ENCODE results near the gene WRNIP1.

Gene WRNIP1

DNA sequence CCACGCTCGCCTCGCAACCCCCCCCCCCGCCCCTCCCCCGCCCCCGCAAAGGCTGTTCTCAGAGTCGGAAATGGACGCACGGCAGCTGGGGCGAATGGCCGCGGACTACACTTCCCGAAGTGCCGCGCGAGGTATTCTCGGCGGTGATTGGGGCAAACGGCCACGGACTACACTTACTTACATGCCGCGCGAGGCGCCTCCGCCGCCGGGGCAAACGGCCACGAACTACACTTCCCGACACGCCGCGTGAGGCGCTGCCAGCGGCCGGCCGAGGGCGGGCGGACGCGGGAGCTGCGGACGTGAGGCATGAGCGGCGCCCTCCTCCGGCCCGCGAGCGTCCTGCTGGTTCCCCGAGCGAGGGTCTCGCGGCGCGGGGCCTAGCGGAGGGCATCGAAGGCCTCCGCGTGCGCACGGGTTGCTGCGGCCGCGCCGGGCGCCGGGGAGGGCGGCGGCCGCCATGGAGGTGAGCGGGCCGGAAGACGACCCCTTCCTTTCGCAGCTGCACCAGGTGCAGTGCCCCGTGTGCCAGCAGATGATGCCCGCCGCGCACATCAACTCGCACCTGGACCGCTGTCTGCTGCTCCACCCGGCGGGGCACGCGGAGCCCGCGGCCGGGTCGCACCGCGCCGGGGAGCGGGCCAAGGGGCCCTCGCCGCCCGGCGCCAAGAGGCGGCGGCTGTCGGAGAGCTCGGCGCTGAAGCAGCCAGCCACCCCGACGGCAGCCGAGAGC lies at the start of gene WRNIP1:
WRNIP1 (plus strand) TSS at position 228 of the 730 bp plus-strand sequence; CDS start at position 458, 230 bp downstream.
- DNase-seq: peak; percentile 99

- peak; percentile 8 for DNase-seq
These were observed 49.5 kb upstream of the WRNIP1 start for GRCh38 chr6:2715737-2716136.

DNA sequence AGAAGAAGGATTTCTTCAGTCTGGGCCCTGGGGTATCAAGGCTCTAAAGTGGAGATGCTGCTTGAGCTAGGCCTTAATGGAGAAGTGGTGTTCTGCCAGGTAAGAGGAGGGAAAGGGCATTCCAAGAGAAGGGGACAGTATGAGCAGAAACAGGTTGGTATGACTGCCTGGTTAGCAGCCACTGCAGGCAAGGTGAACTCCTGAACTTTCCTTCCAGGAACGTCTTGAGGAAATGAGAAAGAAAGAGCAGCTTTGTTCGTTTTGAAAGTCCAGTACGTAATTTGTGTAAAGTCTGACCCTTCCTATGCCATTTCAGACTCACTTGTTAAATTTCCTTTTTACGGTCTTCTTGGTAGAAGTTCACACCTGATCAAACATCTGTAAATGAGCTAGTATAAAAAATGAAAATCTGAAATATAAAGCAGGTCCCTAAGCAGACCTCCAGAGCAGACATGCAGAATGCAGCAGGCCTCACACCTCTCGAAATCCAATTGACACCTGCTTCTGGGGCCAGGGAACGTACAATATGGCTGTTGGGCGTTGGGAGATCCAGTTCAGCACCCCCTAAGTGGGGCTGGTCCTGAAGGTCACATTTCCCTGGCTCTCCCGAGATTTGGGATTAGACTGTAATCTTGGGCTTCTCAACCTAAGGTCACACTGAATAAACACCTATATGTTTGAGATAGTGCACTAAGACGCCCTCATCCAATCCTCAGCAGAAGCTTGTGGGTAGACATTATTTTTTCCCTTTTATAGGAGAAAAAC lies 48.1 kb upstream of the WRNIP1 start:
- no peak for DNase-seq

DNA sequence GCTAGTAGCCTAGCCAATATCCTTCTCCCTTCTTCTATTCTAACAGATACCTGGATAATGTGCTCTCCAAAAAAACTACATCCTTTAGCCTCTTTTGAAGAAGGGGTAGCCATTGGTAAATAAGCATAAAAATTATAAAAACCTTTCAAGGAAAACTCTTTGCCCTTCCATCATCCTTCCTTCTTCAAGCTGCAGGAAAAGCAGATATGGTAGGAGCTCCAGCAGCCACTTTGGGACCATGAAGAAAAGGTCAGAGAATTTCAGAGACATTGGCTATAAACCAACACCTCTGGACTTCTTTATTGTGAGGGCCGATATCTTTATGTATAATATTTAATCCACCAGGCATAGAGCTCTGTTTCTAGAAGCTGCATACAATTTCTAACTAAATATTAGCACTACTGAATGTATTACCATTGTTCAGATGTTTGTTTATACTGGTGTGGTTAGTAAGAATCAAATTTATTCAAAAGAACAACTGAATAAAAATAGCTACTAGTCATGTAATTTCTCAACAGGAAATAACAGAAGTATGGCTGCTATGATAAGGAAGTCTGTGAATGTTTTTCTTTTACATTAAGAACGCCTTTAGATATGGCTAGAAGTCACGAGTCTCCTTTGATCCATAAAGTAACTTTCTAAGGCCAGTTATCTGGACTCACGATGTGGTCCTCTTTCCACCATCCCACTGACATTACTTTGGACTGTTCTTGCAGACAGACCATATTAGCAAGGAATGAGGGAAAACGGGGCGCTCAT lies 46.7 kb upstream of the WRNIP1 start:
- no peak for DNase-seq

GRCh38 chr6:2719093-2719455 lies 46.1 kb upstream of the WRNIP1 start:
- no peak for DNase-seq

DNA sequence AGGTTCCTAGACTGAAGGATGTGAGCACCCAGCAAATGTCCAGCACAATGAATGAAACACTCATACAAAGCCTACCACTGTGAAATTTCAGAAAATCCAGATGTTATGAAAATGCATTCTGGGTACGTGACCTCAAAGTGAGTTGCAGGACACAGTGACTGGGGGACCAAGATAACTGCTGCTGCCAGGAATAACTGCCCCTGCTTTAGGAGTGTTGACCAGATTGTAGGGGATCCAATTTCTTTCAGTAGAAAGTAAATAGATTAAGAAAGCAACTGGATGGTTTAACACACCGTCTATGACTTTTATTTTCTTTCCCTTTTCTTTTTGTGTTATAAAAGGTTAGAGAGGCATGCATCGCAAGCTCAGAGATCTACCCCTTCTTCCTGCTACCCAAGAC lies 44.0 kb upstream of the WRNIP1 start:
- no peak for DNase-seq

GRCh38 chr6:2725364-2725988 lies 39.7 kb upstream of the WRNIP1 start:
- DNase-seq: no peak

- DNase-seq: no peak
These were observed 39.1 kb upstream of the WRNIP1 start for GRCh38 chr6:2725999-2726567.

GRCh38 chr6:2729921-2730320 lies 35.3 kb upstream of the WRNIP1 start:
- no peak for DNase-seq

GRCh38 chr6:2730353-2731107 lies 34.7 kb upstream of the WRNIP1 start:
- DNase-seq: no peak

- no peak for DNase-seq
These were observed 33.8 kb upstream of the WRNIP1 start for GRCh38 chr6:2731281-2731909.

DNA sequence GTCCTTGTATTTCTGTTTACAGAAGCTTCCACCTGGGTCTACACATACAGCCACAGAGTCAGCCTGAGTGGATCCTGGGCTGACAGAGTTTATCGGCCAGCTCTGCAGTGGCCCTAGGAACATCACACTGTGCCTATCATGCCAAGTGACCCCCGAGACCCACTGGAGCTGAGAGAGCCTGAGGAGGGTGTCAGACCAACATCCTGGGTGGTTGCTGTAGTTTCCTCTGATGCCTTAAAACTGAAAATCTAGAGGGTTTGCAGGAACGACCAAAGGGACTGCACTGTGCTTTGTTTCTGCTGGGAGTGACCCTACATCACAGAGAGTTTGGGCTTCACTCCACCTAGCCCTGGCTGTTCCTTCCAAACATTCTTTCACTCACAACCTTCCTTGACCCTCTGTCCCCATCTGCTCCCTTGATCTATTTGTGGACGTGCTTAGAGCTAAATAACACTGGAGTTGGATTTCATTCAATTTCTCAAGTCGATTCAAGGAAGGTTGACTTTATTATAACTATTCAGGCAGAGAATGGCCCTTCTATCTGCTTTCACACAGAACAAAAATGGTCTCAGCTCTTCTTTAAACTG lies 32.6 kb upstream of the WRNIP1 start:
- no peak for DNase-seq

- DNase-seq: no peak
These were observed 31.9 kb upstream of the WRNIP1 start for GRCh38 chr6:2733324-2733723.

DNA sequence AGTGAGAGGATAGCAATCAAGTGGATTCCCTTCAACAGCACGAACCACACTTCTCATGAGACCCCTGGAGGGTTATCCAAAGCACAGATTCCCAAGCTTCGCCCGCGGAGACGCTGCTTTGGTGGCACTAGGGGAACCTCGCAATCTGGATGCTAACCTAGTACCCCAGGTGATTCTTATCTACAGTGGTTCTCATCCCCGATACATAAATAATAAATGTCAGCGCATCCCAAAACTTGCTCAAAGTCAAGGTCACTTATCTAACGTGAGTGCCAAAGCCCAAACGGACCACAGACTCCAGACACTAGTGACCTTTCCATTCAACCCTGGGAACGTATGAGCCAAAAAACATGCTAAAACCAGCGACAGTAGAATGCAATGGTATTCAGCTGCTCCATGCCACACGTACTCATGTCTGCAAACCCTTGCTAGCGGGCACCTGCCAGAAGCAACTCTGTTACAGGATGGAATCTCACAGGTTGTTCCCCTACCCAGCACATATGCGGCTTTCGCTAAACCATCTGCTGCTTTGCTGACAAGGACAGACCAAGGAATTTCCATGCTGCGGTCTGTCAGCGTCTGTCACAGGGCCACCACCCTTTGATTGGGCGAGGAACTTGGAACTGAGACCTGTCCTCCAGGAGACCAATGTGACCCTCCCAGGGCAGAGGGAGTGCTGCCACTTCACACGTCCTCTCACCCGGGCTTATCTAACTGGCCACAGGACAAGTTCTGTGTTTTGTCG lies 31.3 kb upstream of the WRNIP1 start:
- no peak for DNase-seq

DNA sequence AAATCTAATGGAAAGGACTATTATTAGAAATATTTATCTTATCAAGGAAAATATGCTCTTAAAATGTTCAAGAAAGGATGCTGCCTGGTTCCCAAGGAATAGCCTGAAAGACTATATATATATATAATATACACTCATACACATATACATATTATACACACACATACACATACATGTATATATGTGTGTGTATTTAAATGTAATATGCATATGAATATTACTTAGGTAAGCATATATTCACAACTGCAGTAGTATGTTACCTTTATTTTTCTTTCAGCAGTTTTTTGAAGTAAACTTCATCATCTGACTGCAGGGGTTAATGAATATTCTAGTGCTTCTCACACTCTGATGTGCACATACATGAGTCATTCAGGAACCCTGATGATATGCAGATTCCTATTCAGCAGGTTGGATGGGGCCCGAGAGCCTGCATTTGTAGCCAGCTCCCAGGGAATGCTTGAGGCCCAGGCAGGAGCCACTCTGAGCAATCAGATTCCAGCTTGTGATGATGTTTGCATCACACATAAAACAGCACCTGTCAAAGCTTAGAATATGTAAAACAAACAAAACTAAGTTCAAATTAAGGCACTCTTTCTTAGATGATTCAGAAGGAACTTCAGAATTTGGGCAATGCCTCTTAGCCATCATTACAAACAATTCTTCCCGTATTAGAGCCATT lies 30.6 kb upstream of the WRNIP1 start:
- DNase-seq: no peak

GRCh38 chr6:2737885-2738284 lies 27.3 kb upstream of the WRNIP1 start:
- no peak for DNase-seq

DNA sequence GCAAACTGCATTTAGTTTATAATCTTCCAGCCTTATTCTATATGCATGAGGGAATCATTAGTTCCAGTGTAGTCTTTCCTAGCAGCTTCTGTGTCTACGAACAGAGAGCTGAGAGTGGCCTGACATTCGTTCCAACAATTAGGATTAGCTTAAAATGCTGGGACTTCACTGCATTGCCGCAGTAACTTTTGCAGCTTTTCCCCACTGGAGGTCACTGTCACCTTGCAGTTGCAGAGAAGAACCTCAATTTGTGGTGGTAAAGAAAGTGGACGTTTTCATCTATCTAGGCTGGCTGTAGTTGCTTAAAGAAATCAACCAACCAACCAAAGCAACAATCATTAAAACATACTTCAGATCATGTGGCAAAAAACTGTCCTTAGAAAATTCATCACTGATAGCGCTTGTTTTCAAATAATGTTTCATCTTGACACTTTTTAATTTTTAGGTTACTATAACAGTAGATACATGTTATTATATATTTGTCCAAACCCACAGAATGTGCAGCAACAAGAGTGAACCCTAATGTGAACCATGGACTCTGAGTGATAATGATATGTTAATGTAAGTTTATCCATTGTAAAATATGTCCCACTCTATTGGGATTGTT lies 26.7 kb upstream of the WRNIP1 start:
- DNase-seq: peak; percentile 81

DNA sequence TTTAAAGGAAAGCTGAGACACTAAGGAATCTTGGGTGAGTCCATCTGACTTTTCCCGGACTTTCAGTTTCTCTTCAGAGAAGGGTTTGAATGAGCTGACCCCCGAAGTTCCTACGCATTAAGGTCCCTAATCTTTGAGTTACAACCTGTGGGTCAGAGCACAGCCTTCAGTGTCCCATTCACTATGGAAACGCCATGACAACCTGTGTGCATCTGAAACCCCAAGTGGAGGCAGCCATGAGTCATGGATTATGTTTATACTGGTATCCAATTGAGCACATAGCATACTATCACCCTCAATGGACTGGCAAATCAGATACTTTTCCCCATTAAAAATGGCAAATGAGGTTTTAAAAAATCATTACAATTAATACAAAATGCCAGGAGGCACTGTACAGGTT lies 25.9 kb upstream of the WRNIP1 start:
- DNase-seq: no peak

DNA sequence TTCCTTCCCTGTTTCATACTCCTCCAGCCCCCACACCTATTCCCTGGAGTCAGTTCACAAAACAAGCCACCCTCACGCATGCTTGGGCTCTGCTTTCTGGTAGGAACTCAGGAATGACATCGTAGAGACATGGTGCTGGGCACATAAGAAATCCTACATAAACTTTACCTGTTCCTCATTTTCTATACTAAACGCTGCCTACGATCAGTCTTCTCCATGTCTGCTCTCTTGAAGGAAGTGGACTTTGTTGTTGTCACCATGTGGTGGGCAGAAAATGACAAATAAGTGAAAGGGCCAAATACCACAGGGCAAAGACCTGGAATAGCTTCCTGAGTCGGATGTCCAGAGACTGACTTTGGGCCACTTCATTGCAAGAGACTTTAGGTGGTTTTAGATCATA lies 24.6 kb upstream of the WRNIP1 start:
- DNase-seq: no peak
